Measurements from ENCODE around the gene PIAS1.
"Not testable (repeated sequence)": the region's sequence is repeated elsewhere in the genome, so short reads cannot be mapped to it uniquely, and the experiment has no call there.

PIAS1 gene

DNA sequence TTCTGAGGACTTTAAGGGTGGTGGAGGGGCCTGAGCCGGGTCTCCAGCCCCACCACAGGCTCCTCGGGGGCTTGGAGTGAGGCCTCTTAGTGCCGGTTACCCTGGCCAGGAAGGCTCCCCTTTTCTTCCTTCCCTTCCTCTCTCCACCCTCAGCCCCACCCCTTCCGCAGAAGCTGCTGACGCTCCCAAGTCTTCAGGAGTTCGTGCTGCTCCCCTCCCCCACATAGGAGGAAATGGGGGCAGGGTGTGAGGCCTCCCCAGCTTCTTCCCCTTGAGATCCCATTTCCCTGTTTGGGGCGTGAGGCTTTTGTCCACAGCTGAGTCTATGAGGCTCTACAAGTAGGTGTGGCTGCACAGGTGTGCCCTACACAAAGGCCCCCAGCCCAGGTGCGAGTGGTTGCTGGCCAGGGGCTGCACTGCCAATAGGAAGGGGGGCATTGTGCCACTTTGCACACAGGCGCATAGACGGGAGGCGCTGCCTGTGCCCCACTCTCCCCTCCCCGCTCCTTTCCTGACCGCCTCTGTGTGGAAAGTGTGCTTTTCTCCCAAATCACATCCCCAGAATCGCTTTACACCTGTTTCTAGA is 151.9 kb downstream of the PIAS1 start:
- no peak for DNase-seq

DNA sequence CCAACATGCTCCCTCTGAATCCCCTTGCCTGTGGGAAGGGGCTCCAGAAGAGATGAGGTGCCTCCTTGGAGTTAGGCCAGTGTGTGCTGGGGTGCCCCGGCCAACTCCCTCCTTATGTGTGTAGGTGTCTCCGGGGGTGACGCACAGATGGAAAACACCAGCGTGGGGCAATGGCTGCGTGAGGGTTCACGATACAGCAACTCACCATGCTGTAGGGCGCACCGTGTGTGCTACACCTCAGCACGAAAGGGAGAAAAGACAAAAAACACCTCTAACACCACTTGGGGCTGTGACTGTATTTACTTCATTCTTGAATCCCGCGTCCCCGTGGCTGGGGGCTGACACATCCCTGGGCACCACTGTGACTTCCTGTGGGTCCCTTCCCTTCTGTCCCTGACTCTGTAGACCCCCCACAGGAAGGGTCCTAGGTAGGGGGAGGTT is 152.6 kb downstream of the PIAS1 start:
- DNase-seq, result no peak

DNA sequence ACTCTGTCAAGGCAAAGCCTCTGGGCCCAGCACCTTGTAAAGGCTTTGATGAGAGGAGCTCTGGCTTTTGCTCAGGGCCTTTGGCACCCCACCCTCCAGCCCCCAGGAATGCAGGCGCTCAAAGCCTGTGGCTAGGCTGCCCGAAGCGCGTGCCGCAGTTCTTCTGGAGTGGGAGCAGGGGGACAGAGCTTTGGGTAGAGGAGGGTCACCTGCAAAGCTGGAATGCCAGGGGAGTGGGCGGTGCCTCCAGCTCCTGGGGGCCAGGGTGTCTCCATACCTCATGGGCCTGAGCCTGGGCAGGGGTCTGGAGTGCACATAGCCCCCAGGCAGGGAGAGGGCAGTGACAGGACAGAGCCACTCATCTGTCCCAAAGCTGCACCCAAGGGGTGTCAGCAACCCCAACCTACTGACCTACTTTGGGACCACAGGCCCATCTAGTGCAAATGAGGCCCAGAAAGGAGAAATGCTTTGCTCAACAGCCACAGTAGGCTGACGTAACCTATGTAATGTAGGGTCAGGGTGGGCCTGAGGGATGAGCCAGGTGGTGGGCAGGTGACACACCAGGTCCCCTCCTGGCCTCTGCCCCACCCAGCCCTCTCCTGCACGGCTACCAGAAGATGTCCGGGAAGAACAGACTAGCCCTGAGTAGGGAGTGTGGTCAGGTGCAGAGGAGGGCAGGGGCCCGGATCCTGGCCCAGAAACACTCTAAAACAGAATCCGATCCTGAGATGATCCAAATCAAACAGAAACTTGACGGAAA is 153.2 kb downstream of the PIAS1 start:
- no peak for DNase-seq

DNA sequence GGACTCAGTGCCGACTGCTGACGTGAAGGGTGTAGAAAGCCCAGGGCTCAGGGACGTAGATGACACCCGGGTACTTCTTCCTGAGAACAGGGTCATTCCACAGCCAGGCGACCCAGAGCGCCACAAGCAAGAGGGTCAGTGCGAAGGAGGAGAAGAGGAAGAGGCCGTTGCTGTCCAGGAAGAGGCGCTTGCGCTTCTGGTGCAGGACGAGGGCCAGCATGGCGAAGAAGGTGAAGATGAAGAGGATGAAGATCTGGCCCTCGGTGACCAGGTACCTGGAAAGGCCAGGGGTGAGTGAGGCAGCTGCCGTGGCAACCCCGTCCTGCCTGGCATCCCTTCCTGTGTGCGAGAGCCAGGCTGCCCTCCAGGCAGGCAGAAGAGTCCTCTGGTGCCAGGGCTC is 154.0 kb downstream of the PIAS1 start:
- no peak for DNase-seq

DNA sequence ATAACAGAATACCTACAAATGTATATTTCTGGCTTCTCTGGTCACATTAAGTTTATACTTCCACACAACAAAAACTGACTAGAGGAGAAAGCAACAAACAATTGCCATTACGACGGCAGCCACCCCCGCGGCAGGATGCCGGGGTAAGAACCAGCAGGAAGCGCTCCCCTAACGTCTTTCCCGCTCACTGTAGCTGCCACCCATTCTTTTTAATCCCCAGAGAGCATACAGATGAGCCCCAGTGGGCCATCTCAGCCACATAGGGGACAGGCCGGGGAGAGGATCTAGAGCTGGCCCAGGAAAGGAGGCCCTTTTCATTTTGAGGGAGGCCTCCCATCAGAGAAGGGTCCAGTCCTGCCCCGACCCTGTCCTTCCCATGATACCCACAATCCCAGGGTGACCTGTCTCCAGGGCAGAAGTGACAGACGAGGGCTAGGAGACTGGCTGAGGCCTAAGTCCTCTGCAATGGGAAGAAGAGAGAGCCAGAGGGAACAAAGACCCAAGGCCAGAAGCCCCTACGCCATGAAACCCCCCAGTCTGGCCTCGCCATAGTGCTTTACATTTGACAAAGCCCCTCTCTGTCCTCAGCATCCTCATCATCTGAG is 154.6 kb downstream of the PIAS1 start:
- no peak for DNase-seq

DNA sequence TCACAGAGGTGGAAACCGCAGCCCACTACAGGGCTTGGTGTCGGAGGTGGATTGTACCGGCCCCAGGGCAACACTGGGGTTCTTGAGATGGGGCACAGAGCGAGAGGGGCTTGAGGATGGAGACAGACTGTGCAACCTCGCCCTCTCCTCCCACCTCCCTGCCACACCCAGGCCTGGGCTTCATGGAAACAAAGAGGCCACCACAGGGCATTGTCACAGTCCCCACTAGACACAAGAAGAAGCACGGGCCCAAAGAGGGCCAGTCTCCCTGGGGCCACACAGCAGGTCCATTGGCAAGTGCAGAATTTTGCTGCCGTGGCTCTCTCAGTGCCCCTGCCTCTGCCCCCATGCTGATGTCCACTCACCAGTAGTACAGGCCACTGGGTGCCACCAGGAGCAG is 155.2 kb downstream of the PIAS1 start:
- DNase-seq, result no peak

DNA sequence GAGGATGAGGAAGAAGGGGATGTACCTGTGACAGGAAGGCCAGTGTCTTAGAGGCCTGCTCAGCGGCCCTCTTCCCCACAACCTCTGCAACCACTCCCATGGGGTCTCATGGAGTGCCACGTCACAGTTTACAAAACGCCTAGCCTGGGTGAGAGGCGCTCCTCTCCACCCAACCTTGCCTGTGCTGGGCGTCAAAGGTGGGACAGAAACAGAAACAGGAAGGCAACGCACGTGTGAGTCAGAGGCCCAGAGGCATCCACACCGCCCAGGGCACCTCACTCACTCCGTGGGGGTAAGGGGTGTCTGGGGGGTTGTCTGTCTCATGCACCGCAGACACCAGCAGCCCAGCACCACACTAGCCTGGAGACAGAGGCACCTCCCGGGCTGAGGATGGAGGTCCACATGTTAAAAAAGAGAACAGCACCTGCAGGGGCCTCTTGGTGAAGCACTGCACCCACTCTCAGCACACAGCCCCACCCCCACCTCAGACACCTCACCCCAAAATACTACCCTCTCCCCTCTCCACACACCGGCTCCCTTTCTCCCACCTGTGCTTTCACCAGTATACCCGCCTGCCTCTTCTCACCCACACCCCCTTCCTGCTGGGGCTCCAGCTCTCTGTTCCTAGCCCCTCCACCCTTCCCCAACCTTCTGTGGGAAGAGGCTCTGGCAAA is 155.8 kb downstream of the PIAS1 start:
- peak; percentile 52 for DNase-seq

DNA sequence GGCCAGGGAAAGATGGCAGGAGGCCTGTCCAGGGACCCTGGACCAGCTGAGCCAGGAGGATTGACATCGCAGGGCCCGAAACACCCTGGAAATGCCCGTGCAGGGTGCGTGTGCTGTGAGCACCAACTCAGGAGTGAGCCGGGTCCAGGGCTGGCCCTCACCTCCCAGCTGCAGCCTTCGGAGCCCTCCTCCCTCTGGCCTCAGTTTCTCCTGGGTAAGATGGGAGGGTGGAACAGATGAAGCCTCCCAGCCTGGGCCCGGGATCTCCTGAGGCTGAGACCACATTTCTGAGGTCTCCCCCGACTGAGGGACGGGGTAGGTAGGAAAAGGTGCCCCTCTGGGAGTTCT is 156.3 kb downstream of the PIAS1 start:
- no peak for DNase-seq

DNA sequence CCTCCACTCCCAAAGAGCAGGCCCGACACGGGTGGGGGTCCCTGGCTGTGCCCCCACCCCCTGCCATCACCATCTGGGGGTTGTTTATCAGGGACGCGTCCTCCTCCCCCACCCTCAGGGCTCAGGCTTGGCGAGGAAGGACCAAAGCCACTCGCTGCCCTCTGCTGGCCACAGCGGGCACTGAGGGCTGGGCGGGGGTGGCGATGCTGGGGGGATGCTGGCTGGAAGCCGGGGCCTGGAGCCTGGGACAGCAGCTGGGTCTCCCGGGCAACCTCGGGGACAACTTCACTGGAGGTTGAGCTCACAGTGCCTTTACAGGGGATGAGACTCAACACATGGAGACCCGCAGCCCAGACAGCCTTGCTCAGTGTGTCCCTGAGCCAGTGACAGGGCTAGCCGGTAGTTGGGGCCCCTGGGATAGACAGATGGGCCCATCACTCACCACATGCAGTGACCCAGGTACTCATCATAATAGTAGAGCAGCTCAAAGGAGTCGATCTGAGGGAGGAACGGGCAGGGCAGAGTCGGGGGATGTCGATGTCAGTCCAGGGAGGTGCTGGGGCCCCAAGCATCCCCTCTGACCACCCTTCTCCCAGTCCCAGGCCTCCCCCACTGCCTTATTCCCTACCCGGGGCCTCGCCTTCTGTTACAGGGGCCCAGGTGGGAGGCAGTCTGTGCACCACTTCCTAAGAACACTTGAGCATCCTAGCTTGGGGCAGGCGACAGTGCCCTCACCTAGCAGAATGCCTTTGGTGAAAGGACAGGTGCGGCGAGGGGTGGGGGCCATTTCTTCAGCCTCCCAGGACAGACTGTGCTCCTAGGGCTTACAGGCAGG is 156.9 kb downstream of the PIAS1 start:
- peak; percentile 78 for DNase-seq

DNA sequence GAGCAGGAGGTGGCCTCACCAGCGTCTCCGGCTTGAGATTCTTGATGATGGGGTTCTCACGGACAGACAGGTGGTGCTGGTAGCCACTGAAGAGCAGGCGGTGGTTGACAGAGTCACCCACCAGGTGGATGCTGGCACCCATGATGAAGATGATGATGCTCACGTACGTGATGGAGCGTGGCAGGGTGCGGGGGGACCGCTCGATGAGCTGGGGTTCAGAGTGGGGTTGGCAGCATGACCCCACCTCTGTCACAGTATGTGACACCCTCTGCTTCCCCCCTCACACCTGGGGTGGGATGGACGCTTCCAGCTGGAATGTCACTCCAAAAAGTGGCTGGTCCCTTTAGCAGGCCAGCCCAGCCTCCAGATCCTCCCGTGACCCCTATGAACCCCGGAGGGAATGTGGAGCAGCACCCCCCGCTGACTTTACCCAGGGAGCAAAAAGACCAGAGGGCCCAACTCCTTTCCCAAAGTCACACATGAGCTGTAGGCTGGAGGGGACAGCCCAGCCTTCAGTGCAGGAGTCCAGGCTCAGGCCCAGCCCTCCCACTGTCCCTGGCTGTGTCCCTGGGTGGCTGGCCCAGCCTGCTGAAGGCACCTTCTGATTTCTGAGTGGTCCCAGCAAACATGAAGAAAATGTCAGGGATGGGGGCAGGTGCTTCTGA is 157.7 kb downstream of the PIAS1 start:
- DNase-seq, result no peak

DNA sequence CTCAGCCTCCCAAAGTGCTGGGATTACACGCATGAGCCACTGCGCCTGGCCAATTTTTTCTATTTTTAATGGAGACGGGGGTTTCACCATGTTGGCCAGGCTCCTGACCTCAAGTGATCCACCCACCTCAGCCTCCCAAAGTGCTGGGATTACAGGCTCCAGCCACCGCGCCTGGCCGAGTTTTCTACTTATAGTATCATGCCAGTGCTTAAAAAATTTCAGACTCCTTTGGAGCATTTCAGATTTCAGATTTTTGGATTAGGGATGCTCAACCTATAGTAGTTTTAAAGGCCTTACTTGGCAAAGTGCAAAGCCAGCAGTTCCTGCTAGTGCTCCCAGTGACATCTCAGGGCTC is 159.4 kb downstream of the PIAS1 start:
- not testable (repeated sequence) for DNase-seq

DNA sequence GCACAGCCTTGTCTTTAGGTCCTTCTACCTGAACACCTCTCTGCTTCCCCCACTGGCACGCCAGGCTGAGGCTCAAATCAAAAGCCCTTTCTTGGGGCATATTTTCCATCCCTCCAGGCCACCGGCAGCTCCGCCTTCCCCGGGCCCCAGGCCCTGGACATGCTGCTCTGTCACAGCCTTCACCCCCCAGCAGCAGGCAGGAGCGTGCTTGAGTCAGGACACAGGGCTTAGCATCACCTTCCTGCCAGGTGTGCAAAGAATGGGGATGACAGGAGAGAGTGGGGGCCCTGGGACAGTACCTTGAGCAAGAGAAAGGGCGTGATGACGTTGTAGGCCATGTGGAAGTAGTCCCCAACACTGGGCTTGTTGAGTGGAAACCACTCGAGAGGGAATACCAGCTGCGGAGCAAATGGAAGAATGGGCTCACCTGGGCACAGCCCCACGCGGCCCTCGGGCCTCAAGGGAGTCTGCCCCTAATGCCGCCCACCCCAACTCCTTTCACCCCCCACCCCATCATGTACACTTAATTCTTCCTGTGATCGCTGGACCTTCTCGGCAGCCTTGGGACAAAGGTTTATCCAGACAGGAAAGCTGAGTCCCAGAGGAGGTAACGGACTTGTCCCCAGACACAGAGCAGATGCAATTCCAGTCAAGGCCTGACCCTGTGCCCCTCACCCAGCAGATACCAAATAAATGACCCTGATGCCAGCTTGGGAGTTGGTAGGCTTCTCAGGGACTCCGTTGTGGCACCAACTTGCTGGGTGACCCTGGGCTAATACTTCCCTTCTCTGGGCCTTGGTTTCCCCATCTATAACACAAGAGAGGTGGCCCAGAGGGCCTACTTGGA is 160.1 kb downstream of the PIAS1 start:
- no peak for DNase-seq

DNA sequence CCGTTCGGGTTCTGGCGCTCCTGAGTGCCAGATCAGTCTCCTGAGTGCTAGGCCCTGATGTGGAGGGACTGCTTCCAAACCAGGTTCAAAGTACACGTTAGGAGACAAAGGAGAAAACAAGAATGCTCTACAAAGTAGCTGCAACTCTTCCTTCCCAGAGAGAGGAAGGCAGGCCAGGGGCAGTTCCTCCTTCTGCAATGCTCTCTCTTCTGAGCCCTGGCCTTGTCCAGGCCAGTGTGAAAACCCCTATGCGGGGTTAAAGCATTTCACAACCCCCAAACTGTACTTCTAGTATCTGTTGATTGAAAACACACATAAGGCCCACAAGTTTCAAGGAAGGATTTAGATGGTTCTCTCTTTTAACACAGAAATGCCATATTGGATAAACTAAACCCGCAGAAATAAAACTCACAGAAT is 160.7 kb downstream of the PIAS1 start:
- DNase-seq, result no peak

DNA sequence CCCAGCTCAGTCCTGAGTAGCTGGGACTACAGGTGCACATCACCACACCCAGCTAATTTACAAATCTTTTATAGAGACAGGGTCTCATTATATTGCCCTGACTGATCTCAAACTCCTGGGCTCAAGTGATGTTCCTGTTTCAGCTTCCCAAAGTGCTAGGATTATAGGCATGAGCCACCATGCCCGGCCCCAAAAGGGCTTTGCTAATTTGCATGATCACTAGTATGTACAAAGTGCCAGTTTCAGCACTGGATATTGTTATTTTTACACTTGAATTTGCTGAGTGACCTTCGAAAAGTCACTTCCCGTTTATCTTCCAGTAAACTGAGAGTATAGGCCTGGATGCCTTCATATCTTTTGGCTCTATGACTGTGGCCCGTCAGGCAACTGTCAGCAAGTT is 163.2 kb downstream of the PIAS1 start:
- no peak for DNase-seq

DNA sequence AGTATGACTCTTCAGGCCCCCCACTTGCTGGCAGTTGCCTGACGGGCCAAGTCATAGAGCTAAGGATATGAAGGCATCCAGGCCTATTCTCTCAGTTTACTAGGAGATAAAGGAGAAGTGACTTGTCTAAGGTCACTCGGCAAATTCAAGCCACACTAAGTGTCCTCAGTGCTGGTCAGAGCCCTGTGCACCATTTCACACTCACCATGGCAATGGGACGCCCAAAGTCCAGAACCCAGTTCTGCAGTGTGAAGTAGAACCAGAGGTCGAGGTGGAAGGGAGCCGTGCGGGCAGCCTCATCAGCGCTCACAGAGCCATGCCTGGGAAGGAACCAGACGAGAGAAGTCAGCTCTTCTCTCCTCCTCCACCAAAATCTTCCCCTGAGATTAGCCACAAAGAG is 164.2 kb downstream of the PIAS1 start:
- no peak for DNase-seq

DNA sequence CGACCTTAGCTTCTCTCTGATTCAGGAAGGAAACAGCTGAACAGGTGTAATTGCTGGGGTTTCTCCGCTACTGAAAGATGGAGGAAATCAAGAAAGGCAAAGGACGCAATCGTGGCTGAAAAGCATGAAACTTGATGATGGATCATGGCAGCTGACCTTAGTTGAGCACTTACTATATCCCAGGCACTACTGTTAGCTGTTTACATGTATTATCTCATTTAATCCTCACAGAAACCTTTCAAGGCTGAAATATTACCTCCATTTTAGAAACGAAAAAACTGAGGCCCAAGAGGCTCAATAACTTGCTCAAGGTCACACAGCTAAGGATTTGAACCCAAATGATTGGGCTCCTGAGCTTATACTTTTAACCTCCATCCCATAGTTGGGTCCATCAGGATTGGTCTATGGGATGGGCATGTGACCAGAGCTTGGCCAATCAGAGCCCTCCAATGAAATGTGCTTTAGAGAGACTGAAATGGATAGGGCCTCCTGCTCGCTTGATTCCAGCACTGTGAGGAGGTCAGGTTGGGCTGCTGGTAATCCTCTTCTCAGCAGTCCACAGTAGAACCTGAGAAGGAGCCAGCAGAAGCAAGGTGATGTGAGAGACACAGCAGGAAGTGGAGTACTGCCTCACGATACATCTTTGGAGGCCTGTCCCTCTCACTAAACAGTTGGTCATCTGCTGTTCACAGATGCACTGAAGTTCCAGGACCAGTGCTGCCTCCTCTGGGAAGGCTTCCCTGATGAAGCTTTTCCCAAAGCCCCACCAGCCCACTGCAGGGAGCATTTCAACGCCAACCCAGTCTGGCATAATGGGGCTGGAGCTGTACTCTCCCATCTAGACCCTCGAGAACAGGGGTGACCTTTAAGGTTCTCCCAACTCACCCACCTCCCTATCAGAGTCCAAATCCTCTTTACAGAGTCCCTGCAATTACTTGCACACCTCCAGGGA is 165.0 kb downstream of the PIAS1 start:
- peak; percentile 15 for DNase-seq

DNA sequence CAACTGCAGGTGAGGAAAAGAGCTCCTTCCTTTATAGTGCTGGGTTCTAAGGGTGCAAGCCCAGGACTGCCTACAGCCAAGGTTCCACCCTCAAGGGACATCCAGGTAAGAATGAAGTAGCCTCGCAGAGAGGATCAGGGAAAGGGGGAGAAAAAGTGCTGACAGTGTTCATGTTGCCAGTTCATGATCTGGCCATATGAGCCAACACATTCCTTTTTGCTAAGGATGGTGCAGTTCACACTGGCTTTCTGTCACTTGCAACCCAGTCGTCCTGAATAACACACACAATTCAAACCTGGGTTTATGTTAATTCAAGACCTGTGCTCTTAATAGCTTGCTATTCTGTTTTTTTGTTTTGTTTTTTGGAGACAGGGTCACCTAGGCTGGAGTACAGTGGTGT is 166.4 kb downstream of the PIAS1 start:
- peak; percentile 4 for DNase-seq

DNA sequence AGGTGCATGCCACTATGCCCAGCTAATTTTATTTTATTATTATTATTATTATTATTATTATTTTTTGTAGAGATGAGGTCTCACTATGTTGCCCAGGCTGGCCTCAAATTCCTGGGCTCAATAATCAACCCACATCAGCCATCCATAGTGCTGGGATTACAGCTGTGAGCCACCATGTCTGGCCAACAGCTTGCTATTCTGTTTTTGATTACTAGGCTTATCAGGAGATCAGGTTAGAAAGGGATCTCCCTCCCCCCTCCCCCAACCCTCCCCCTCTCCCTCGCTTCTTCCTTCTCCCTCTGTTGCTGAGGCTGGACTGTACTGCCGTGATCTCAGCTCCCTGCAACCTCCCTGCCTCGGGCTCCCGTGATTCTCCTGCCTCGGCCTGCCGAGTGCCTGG is 166.9 kb downstream of the PIAS1 start:
- DNase-seq, result peak; percentile 5

DNA sequence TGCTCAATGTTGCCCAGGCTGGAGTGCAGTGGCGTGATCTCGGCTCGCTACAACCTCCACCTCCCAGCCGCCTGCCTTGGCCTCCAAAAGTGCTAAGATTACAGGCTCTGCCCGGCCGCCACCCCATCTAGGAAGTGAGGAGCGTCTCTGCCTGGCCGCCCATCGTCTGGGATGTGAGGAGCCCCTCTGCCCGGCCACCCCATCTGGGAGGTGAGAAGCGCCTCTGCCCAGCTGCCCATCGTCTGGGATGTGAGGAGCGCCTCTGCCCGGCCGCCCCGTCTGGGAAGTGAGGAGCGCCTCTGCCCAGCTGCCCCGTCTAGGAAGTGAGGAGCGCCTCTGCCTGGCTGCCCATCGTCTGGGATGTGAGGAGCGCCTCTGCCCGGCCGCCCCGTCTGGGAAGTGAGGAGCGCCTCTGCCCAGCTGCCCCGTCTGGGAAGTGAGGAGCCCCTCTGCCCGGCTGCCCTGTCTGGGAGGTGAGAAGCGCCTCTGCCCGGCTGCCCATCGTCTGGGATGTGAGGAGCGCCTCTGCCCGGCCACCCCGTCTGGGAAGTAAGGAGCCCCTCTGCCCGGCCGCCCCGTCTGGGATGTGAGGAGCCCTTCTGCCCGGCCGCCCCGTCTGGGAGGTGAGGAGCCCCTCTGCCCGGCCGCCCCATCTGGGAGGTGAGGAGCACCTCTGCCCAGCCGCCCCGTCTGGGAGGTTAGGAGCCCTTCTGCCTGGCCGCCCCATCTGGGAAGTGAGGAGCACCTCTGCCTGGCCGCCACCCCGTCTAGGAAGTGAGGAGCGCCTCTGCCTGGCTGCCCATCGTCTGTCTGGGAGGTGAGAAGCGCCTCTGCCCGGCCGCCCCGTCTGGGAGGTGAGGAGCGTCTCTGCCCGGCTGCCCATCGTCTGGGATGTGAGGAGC is 167.7 kb downstream of the PIAS1 start:
- DNase-seq, result peak; percentile 11
